ENCODE results near the gene ANXA10.
"Not testable (repeated sequence)": the region's sequence is repeated elsewhere in the genome, so short reads cannot be mapped to it uniquely, and the experiment has no call there.

The ANXA10 gene

DNA sequence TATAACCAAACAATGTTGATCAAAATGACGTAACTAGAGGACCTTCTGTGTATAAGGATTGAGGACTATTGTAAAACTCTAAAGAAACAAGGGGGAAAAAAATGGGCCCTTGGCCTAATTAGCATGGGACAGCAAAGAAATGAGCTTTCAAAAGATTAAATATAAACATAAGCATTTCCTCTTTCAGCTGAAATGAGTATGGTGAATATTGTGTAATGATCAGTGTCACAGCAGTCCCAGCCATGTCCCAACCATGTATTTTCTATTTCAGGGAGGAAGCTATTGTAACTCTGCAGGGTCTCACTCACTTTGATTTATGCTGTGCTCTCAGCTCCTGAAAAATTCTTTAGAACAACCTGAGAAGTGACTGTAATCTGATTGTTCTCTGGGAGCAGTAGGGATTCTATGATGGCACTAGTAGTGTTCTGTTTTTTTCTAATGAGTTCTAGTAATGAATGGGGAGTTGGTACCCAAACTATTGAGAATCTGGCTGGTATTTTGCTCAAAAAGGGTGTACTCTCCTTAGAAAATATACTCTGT is 25.8 kb downstream of the ANXA10 start:
- no peak for DNase-seq (ENCODE audit: low read depth in 2 of 2)

DNA sequence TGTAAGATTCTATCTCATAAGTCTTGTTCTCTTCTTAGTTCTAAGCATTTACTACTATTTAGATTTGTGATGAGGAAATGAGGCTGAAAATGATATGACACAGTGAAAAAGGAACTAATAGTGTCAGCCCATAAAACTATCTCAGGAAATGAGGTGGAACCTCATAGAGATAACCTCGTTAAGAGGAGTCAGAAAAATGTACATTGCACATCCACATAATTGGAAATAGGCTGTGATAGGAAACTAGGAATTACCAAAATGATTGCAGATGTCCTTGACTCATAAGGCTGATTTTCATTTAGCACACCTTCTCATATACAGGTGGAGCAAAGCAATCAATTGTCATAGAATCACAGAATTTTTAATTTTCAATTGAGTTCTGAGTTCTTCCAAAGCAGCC is 26.8 kb downstream of the ANXA10 start:
- DNase-seq (ENCODE audit: low read depth in 2 of 2): no peak

DNA sequence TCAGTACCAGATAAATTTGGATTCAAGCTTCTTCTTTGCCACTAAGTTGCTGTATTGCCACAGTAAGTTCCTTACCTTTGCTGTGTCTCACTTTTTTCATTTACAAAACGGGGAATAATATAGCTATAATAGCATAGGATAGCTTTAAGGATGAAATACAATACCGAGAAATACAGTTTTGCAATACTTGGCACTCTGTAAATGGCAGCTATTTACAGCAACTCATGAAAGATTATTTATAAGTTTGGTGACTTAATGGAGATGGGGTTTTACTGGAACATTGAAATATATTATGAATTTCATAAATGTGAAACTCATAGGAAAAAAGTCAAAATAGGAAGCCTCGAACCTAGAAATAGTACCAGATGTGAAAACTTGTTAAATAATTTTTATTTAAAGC is 27.6 kb downstream of the ANXA10 start:
- DNase-seq (ENCODE audit: low read depth in 2 of 2): no peak

DNA sequence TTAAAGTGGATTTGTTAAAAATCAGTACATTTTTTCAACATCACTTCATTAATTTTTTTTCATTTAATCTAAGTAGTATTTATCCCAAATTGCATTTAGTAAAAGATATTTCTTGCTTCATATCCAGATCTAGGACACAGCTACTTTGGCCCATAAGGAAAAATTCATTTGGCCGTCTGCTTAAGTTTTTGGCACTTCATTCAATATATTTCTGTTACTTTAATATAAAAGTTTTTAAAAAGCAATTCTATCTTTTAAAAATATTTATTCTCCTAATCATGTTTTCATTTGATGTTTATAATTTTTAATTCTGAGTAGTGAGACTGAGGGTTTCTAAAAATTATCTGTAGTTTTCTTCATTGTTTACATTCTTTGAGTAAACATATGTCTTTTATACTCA is 28.5 kb downstream of the ANXA10 start:
- DNase-seq (ENCODE audit: low read depth in 2 of 2): no peak

DNA sequence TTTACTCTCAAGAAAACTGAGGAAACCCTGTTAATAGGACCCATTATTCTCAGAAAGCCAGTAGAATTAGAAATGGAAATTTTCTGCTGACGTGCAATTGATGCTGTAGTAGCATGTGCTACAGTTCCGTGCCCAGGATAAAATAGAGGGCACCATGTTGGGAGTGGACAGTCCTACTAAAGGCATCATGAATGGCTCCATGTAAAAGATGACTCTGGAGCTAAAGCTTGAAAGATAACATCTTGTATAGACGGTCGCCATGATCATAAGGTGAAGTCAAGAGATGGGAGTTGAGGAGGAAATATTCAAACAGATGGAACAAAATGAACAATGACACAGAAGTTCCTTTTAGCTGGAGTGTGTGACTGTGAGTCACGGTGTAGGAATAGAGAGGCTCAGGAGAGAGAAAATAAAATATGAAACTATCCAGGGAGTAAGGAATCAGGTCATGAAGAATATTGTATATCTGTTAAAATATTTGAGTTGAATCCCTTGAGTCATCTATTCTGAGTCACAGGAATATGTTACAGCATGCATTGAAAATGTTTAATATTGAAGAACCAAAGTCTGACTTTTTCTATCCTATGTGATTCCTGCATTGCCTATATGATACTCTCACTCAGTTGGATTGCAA is 31.8 kb downstream of the ANXA10 start:
- DNase-seq (ENCODE audit: low read depth in 2 of 2): no peak

DNA sequence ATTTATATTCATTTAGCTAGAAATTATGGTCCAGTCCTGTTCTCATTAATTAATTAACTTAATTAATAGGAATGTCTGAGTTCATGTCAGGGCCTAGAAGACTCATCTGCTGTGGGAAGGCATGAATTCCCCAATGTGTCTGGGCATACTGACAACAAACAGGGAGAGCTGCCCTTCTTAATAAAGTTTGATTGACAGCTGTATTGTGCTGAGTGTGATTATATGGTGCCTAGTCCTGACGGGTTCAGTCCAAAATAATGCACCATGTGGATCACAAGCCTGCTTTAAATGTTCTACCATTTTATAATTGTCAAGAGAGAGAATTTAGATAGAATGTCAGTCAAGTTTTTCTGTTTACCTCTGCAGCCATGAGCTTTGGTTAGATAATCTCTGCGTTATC is 34.6 kb downstream of the ANXA10 start:
- DNase-seq (ENCODE audit: low read depth in 2 of 2): no peak

DNA sequence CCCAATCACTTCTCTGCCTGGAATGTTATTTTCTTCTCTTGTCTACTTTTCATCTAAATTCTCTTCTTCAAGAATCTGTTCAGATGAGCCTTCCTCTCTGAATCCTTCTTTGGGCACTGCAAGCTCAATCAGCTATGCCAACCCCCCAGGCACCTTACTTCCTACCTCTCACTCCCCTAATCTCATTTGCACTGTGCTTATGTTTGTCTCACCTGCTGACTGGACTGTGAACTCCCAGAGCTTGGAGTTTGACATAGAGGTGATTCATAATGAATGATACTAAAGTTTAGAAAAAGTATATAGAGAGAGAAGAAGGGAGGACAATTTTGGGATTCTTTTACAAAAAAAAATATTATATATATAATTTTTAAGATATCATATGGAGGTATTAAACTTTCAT is 36.3 kb downstream of the ANXA10 start:
- DNase-seq (ENCODE audit: low read depth in 2 of 2): no peak

DNA sequence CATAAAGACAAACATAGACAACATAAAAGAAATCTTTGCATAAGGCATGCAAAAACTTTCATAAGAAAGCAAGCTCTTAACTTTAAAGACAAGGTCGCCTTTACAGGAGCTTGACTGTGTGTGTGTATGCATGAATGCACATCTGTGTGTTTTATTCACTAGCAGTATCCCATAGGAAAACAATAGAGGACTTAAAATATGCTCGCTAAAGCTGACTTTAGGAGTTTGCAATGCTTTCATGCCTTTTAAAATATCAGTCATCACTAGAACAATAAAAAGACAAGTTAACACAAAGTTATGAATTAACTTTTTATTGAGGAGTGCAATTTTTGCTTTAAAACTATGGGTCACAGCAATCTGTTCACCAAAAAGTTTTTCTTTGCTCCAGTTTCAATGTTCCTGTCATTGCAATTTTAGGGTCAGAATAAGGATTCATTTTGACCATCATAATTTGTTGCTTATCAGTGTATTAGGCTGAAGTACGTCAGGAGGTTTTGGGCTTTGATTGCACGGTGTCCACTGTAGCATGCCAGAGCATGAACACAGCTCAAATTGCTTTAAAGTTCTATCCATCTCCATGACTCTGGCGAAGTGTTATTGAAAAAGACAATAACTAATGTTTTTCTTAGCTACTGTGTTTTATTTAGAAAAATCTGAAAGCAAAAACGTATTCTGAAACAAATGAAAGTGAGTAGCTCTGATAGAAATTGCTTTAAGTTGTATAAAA is 36.9 kb downstream of the ANXA10 start:
- no peak for DNase-seq (ENCODE audit: low read depth in 2 of 2)

DNA sequence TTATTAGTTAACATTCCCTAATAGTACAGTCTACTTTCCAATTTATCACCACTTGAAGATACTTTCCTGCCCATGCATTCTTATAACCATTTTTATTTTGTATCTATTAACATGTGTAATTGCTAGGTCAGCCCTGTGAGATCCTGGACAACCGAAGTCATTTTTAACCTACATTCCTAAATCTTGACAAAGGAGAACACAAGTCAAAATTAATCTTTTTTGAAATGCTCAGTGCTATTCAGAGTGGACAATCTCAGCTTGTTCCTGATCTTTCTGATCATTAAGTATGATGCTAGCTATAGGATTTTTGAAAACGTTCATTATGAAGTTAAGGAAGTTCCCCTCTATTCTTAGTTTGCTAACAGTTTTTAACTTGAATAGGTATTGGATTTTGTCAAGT is 37.5 kb downstream of the ANXA10 start:
- no peak for DNase-seq (ENCODE audit: low read depth in 2 of 2)

DNA sequence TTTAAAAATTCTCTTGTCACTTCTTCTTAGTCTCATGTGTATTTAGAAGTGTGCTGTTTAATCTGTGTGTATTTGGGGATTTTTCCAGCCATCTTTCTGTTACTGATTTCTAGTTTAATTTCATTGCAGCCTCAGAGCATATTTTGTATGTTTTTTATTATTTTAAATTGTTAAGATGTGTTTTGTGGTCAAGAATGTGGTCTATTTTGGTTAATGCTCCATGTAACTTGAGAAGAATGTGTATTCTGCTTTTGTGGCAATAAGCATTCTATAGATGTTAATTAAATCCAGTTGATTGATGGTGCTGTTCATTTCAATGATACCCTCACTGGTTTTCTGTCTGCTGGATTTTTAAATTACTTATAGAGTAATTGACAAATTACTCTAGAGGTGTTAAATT is 38.9 kb downstream of the ANXA10 start:
- DNase-seq (ENCODE audit: low read depth in 2 of 2): no peak

DNA sequence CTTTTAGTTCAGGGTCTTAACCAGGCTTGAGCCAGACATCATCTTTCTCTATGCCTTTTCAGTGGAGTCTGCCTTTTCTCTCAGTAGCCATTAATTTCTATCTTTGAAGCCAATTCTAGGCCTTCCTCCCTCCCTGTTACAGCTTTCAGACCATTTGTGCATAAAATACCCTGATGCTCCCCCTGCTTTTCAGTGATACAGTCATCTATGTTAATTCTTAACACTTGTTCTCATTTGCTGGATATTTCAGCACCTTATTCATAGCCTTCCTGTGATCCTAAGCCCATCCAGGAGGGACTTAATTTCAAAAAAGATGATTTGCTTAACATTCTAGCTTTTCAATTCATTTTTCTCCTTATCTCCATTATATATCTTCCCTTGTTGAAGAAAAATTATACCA is 42.3 kb downstream of the ANXA10 start:
- no peak for DNase-seq (ENCODE audit: low read depth in 2 of 2)

DNA sequence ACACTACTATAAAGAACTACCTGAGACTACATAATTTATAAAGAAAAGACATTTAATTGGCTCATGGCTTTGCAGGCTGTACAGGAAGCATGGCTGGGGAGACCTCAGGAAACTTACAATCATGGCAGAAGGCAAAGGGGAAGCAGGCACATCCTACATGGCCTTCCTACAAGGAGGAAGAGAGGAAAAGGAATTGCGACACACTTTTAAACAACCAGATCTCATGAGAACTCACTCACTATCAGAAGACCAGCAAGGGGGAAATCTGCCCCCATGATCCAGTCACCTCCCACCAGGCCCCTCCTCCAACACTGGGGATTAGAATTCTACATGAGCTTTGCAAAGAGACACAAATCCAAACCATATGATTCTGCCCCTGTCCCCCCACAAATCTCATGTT is 43.5 kb downstream of the ANXA10 start:
- DNase-seq (ENCODE audit: low read depth in 2 of 2): not testable (repeated sequence)

DNA sequence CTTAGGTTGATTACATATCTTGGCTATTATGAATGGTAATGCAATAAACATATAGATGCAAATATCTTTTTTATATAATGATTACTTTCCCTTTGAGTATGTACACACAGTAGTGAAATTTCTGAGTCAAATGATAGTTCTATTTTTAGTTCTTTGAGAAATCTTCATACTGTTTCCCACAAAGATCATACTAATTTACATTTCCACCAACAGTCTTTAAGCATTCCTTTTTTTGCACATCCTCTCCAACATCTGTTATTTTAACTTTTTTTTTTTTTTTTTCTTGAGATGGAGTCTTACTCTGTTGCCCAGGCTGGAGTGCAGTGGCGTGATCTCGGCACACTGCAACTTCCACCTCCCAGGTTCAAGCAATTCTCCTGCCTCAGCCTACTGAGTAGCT is 45.4 kb downstream of the ANXA10 start:
- not testable (repeated sequence) for DNase-seq (ENCODE audit: low read depth in 2 of 2)

DNA sequence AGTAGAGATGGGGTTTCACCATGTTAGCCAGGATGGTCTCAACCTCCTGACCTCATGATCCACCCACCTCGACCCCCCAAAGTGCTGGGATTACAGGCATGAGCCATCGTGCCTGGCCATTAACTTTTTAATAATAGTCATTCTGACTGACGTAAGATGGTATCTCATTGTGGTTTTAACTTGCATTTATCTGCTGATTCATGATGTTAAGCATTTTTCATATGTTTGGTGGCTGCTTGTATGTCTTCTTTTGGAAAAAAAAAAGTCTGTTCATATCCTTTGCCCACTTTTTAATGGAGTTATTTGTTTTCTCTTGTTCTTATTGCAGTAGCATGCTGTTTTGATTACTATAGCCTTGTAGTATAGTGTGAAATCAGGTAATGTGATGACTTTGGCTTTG is 45.8 kb downstream of the ANXA10 start:
- DNase-seq (ENCODE audit: low read depth in 2 of 2): no peak

DNA sequence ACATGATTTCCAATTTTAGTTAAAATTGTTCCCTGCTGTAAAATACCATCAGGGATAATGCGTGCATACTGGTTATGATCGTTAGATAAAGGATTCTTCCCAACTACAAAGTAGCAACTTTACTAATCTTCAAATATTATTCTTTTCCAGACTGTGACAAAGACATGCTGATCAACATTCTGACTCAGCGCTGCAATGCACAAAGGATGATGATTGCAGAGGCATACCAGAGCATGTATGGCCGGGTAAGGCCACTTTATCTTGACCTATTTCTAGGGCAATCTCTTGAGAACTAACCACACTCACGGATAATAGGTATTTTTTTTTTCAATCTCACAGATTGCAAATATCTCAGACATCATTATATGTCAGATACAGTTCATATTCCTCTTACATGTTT is 47.0 kb downstream of the ANXA10 start:
- no peak for DNase-seq (ENCODE audit: low read depth in 2 of 2)

DNA sequence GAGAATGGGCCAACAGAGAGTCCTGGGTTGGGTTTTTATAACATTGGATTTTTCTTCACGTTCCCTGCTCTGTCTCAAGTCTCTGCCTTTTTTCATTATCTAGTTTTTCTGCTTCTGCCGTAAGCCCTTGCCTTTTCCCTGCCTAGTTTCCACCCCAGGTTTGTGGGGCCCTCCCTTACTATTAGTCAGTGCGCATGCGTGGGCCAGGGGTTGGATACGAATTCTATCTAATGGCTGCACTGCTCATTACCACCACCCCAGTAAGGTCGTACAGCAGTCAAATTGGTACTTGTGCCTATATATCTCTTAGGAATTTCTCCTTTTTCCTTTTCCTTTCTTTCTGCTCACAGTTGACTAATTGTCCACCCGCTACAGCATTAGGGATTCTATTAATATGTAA is 49.4 kb downstream of the ANXA10 start:
- no peak for DNase-seq (ENCODE audit: low read depth in 2 of 2)

DNA sequence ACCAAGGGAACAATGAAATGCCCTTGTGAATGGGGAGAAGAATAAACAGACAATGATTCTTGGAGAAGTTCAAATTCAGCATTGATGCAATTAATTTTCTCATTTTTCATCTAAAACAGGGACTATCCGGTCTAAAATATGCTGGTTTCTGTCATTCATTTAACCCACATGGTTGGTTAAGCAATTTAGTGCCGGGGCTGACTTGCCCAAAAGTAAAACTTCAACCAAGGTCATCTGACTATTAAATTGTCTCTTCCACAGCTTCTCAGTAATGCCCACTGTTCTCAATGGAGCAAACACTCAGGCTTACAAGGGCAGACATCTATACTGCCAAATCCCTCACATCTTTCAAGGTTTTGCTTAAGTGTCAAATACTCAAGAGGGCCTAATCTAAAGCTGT is 51.3 kb downstream of the ANXA10 start:
- DNase-seq (ENCODE audit: low read depth in 2 of 2): no peak

DNA sequence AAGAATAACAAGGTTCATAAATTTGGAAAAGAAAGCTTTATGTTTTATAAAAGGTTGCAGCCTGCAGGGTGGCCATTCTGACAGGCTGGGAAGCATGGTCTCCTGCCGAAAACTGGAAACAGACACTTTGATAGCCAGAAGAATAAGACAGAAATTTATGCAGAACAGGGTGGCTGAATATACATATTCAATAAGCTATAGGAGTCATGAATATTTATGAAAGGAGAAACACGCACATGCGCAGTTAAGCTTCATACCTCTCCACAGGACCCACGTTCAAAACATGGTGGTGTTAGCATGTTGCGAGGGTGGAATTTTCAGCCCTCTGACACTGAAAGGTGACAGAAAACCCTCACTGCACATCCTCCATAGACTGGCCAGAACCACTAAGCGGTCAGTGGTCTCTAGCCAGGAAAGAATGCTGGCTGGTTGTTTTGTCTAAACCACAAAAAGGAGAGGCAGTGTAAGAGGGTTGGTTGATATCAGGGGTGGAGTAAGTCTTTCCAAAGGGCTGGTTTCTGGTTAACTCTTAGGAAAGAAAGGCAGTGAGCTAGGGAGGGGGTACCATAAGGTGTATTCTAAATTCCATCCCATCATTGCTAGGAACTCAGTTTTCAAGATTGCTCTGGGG is 58.2 kb downstream of the ANXA10 start:
- no peak for DNase-seq (ENCODE audit: low read depth in 2 of 2)

DNA sequence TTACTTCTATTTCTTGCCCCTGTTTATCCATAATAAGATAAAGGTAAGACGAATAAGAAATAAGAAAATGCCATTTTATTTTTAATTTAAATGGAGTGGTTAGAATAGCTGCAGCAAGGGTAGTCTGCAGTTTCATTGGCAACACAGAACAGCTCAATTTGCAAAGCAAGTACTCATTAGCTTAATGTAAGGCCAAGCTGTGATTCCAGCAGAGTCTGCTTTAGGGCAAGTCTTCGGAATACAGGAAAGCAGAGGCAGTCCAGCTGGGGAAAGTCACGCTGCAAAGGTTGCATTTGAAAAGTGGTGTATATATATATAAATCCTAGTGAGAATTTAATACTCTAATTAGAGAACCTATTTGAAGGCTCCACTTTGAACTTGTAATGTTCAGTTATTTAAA is 59.0 kb downstream of the ANXA10 start:
- no peak for DNase-seq (ENCODE audit: low read depth in 2 of 2)

DNA sequence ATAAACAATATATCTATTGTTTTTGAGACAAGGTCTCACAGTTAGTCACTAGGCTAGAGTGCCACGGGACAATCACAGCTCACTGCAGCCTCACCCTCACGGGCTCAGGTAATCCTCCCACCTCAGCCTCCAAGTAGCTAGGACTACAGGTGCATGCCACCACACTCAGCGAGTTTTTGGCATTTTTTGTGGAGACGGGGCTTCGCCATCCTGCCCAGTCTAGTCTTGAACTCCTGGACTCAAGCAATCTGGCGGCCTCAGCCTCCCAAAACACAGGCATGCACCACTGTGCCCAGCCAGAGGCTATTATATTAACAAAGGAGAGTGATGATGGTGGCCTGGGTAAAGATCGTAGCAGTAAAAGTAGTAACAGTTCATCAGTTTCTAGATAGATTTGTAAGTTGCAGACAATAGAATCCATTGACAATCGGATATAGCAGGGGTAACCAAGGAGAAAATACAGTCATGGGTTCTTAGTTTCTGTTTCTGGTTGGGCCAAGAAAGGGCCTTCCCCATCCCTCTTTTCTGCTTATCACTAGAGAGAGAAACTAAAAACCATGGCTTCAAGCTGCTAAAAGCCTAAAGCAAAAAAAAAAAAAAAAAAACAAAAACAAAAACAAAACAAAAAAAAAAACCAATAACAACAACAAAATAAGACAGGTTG is 60.6 kb downstream of the ANXA10 start:
- no peak for DNase-seq (ENCODE audit: low read depth in 2 of 2)

DNA sequence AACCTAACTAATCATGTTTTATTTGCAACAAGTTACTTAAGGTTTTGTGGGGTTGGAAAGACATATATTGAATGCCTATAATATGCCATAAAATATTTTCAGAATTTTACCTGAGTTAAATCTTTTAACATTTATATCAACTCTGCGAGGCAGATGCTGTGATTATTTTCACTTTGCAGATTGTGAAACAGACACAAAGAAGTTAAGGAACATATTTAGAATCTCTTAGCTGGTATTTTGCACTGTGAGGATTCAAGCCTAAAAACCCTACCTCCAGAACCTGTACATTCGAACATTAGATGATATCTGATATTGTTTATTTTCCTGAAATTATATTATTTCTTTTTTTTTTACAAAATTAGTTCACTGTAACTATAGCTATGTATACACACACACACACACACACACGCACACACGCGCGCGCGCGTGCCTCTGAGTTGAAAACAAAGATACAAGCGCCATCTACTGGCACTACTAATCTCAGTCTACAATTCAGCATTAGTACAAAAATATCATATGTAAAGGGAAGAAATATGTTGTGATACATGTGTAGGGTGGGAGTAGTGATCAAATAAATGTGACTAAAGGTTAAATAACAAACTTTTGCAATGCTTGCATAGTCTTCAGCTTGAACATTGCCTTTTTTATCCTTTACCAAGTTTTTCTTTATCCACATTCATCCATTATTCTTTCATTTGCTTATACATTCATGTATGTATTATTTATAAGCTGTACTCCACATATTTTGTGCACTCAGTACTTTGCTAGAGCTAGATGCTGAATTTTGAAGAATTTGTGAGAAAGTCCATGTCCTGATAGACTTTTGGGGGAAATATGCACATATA is 61.5 kb downstream of the ANXA10 start:
- DNase-seq (ENCODE audit: low read depth in 2 of 2): peak; percentile 7 to 33

Measured in stimulated activated CD8-positive, alpha-beta memory T cell treated with anti-CD3 and anti-CD28 coated beads, Interleukin-2, amount 100 ng/mL, for 1 hour (primary cell).